NCI-H2107 treated with DMSO at 0.1 percent for 48 hours (cell line): ENCODE results near the gene VEZT.
"Not testable (repeated sequence)": the region's sequence is repeated elsewhere in the genome, so short reads cannot be mapped to it uniquely, and the experiment has no call there.

Source experiments
- DNase-seq: peaks from one replicate; lab custom pipeline; 2025; ENCODE audit not compliant: unreplicated experiment; lab: John Stamatoyannopoulos, UW

Gene VEZT

GRCh38 chr12:95217377-95218149 is at the start of gene VEZT, which contains the start of gene FGD6:
VEZT (plus strand) TSS chr12:95217807; CDS start chr12:95217851, 44 bp downstream.
FGD6 (minus strand) TSS chr12:95217467; CDS start chr12:95217240, 227 bp downstream.
- peak; percentile 99 for DNase-seq

- no peak for DNase-seq
Measured at GRCh38 chr12:95168746-95169145, 48.9 kb upstream of the VEZT start.

GRCh38 chr12:95169368-95169767 is 48.2 kb upstream of the VEZT start:
- DNase-seq = no peak

- DNase-seq = no peak
Measured at GRCh38 chr12:95173392-95174251, 44.0 kb upstream of the VEZT start.

- no peak for DNase-seq
Measured at GRCh38 chr12:95177201-95177768, 40.3 kb upstream of the VEZT start.

GRCh38 chr12:95178136-95178535 is 39.5 kb upstream of the VEZT start:
- no peak for DNase-seq

- no peak for DNase-seq
Measured at GRCh38 chr12:95179011-95179410, 38.6 kb upstream of the VEZT start.

- DNase-seq = no peak
Measured at GRCh38 chr12:95181103-95181502, 36.5 kb upstream of the VEZT start.

- no peak for DNase-seq
Measured at GRCh38 chr12:95182868-95183415, 34.7 kb upstream of the VEZT start.

- DNase-seq = no peak
Measured at GRCh38 chr12:95184121-95184520, 33.5 kb upstream of the VEZT start.

GRCh38 chr12:95185072-95185471 is 32.5 kb upstream of the VEZT start:
- DNase-seq = no peak

- no peak for DNase-seq
Measured at GRCh38 chr12:95185854-95186253, 31.8 kb upstream of the VEZT start.

- DNase-seq = no peak
Measured at GRCh38 chr12:95187865-95188415, 29.7 kb upstream of the VEZT start.

- no peak for DNase-seq
Measured at GRCh38 chr12:95191060-95191696, 26.4 kb upstream of the VEZT start.

- no peak for DNase-seq
Measured at GRCh38 chr12:95192271-95192670, 25.3 kb upstream of the VEZT start.

GRCh38 chr12:95193139-95193538 is 24.5 kb upstream of the VEZT start:
- DNase-seq = no peak

- no peak for DNase-seq
Measured at GRCh38 chr12:95195122-95195521, 22.5 kb upstream of the VEZT start.

GRCh38 chr12:95196875-95197569 is 20.6 kb upstream of the VEZT start:
- DNase-seq = not testable (repeated sequence)

GRCh38 chr12:95197636-95198035 is 20.0 kb upstream of the VEZT start:
- peak; percentile 76 for DNase-seq

GRCh38 chr12:95198914-95199313 is 18.7 kb upstream of the VEZT start:
- no peak for DNase-seq
